GM18526 (cell line): ENCODE data around the gene ITPR3.

ENCODE experiments used
- POLR2A ChIP-seq: IDR thresholded peaks from 3 replicates; pipeline ENCODE4 v1.6.1; 2011; ENCODE audit not compliant: insufficient read length; ENCODE audit errors: extremely low read depth

The ITPR3 gene

GRCh38 chr6:33713786-33714185 is 92.7 kb downstream of the ITPR3 start:
- TF ChIP-seq POLR2A = no peak

DNA sequence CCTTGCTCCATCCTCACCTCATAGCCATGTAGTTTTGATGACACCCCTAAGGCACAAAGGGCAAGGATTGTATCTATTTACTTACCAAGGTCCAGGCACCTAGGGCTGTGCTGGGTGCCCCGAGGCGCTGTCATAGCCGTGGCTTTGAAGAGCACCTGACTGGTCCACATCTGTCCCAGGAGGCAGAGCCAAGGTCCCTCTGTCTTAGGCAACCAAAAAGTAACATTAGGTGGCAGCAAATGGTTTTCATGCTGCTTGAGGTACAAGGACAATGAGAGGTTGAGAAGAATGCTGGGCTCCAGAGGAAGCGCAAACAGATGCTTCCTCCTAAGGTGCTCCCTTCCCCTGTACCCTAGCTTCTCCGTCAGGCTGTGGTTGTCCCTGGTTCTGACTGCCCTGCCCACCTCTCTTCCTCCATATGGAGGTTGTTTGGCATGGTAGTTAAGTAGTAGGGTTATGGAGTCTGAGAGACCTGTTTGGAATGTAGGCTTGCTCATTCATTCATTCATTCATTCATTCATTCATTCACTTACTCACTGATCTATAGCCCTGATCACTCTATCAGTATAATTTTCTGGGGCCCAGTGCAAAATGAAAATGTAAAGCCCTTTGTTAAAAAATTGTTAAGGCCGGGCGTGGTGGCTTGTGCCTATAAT is 93.4 kb downstream of the ITPR3 start:
- TF ChIP-seq POLR2A = no peak

DNA sequence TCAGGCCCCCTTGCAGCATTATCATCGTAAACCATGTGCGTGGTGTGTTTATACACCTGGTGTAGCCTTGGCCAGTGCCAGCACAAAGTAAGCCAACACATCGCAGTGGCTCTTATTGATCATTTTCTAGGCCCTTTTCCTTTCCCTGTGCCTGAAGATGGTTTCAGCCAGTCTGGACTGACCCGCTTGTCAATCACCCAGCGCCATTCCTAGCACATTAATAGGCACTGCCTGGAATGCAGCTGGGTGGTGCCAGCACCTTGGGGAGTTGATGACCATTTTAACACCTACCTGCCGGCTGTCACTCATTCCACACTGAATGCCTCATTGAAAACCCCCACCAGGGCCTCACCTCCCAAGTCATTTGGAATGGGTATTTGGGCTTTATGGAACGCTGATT is 95.3 kb downstream of the ITPR3 start:
- no peak for TF ChIP-seq POLR2A

DNA sequence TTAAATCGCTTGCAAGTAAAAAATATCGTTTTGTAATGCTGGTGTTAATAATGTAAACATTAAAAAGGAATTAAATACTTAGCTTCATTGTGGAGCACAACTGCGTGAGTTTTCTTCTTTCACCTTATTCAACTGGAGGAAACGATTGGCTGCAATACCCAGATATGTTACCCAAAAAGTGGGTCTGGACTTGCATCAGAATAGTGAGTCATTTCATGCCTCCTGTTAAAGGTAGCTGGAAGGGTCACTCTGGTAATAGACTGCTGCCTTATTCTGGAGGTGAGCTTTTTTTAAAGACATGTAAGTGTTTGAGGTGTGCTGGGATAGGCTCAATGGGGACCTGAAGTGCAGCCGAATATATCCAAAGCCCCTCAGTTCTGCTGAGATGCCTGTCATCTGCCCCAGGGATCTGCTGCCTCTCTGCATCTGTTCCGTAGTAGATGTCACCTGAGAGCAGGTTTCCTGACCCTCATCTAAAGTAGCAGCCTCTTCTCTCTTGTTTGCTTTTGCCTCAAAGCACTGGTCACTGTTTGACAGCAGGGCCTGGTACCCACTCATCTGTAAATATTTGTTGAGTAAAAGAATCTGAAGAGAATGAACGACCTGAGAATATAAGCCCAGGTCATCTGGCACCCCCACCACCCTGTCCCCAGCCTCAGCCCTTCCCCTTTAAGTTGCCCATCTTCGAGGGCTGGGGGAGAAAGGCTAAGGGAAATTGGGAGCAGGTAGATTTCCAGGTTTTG is 95.9 kb downstream of the ITPR3 start:
- TF ChIP-seq POLR2A = no peak

- TF ChIP-seq POLR2A = no peak
Measured at GRCh38 chr6:33717934-33718455, 96.9 kb downstream of the ITPR3 start.

DNA sequence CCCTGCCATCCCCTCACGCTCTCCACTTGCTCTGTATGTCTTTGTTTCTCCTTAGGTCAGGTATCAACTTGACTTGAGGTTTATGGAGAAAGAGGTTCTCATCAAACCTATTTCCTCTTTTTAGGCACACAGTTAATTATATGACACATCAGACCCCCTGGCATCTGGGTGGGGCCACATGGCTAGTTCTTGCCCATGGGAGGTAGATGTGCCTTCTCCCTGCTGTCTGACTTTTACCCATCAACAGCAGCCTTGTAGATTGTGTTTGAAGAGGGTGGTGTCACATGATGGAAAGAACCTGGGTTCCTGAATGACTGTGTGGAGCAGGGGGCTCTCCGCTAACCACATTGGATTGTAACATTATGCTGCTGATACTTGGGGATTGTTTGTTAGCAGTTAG is 97.6 kb downstream of the ITPR3 start:
- no peak for TF ChIP-seq POLR2A

- no peak for TF ChIP-seq POLR2A
Measured at GRCh38 chr6:33719326-33719987, 98.3 kb downstream of the ITPR3 start.

GRCh38 chr6:33720998-33721397 is 99.9 kb downstream of the ITPR3 start:
- no peak for TF ChIP-seq POLR2A

DNA sequence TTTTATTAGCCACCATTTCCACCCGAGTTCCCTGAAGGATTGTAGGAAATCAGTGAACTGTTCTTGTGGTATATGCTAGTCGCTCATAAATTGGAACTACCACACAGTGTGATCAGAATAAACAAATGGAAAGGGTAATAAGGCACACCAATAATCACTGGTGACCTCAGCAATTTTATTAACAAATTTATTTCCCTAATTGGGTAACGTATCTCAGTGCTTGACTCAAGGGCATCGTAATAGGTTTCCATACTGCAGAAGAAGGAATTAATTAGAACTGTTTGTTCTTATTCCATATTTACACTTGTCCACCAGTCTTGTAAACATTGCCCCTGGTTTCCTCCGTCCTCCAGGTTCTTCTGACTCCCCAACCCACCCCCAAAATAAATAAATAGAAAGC is 100.4 kb downstream of the ITPR3 start:
- no peak for TF ChIP-seq POLR2A

- no peak for TF ChIP-seq POLR2A
Measured at GRCh38 chr6:33722103-33722623, 101.0 kb downstream of the ITPR3 start.

DNA sequence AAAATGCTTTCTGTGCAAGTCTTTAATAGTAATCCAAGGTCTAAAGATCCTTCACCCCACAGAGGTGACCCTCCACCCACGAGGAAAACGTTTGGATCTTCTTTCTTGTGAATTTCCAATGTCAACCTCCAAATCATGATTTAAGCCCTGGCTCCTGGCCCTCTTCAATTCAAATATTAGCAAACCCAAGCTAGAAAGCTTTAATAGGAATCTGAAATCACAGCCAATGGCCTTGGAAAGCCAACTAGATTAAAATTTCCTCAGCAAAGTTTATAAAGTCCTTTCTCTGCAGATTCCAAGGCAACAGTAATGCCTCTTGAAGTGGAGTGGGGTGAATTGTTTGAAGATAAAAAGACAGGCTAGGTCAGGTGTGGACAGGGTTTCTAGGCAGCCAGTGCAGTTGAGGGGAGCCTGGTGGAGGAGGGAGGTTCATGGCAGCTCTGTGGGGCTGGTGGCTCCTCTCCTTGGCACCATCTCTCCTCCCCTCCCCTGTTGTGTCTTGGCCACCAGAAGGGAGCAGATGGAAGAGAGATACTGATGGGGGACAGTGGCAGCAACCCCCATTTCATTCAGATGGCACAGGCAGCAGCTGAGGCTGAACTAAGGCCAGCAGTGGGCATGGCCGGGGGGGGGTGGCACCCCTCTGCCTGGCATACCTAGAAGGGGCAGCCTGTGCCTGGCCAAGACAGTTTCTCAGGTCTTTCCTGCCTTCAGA is 102.4 kb downstream of the ITPR3 start:
- TF ChIP-seq POLR2A = no peak

DNA sequence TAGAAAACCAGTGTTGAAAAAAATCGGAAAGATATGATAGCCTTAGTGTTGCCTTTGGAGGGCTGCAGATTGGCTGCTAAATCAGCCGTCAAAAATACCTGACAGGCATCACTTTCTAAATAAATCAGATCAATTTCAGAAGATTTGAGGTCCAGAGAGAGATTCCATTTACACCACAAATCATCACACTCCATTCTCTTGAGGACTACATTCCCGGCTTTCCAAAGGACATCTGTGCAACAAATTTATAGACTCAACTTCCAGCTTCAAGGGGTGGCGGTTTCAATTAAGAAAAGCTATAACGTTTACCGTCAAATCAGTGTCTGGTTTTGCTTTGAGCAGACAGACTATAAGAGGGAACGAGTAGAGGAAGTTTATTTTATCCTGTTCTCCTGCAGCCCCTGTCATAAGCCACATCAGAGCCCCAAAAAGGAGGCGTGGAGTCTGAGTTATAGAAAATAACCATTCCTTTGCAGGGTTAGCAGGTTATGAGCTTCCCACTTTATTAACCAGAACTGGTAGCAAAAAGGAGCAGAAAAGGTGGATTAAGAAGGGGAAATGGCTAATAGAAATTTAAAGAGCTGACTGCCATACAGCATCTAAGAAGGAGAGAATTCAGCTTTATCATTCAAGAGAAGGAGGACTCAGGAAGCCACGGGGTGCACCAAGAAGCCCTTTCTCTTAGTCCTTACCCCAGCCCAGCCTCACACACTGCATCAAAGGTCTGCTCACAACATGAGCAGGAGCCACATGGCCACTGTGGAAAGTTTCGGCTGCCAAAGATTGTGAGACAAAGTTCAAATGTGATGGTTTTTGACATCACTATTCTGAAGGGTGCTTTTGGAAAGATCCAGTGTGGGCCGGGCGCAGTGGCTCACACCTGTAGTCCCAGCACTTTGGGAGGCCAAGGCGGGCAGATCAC is 103.2 kb downstream of the ITPR3 start:
- no peak for TF ChIP-seq POLR2A

GRCh38 chr6:33725222-33725621 is 104.1 kb downstream of the ITPR3 start:
- TF ChIP-seq POLR2A = no peak

GRCh38 chr6:33725891-33726673 is 105.0 kb downstream of the ITPR3 start:
- no peak for TF ChIP-seq POLR2A

GRCh38 chr6:33726696-33727095 is 105.6 kb downstream of the ITPR3 start:
- no peak for TF ChIP-seq POLR2A
